ENCODE results near the gene GCH1.

The GCH1 gene

GRCh38 chr14:54794159-54794558, 108.5 kb downstream of the GCH1 start:
- DNase-seq = no peak

DNA sequence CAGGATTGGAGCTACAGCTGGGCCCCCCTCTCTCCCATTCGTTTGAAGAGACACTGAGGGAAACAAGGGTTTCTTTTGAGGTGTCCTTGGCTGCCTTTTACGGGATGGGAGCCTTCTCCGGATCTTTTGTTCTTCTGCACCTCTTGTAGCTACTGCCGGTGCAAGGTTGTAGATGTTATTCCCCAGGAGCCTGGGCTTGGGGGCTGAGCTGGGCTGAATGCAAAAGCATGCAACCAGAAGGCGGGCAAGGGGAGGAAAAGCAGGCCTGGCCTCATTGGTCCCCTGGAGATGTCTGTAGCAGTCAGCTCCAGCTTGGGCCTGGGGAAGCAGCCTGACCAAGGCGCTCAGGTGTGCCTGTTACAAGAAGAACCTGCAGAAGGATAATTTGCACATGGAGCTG, 110.3 kb downstream of the GCH1 start:
- no peak for DNase-seq
